ENCODE results near the gene SREBF2. TPM values are rescaled to one million over a fixed set of nuclear protein-coding genes. Genes with fewer than 3 reads are reported as not detected.

SREBF2 gene
- total and polyA plus RNA-seq, 2 of the 13 experiments (the other 11 are each of a cell fraction or from before 2014, with no cell fraction given) = 53.8 to 72.6 TPM

DNA sequence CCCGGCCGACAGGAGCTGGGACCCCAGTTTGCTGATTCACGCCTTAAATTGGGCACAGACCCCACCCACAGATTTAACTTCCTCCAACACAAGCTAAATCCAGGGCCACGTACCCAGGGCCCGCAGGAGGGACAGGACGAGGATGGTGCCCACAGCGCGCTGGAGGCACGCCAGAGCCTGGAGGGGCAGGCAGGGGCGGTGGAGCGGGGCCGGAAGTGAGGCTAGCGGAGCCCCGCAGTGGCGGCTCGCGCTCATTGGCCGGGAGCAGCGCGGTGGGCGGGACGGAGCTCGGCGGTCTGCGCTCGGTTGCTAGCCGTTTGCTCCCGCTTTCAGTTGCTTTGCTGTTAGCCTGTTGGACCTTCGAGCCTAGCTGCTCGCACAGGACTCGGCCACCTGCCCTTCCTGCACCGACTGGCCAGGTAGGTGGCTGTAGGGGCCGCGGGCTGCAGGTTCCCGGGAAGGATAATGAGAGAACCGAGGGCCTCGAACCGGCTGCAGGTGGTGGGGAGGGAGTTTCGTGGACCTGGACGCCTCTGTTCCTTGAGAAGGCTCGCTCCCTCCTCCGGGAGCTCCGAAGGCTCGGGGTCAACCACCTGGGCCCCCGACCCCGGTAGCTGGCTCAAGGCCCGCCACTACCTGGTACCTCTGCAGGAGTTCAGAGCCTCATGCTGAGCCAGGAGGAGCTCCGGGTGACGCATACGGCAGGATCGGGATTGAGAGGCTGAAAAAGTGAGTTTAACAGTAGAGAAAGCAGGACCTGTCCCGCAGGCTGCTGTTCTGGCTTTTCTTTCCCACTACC is 32.4 kb upstream of the SREBF2 start, which contains the start of gene CCDC134 (continued):
- TF ChIP-seq, protein P1, sequence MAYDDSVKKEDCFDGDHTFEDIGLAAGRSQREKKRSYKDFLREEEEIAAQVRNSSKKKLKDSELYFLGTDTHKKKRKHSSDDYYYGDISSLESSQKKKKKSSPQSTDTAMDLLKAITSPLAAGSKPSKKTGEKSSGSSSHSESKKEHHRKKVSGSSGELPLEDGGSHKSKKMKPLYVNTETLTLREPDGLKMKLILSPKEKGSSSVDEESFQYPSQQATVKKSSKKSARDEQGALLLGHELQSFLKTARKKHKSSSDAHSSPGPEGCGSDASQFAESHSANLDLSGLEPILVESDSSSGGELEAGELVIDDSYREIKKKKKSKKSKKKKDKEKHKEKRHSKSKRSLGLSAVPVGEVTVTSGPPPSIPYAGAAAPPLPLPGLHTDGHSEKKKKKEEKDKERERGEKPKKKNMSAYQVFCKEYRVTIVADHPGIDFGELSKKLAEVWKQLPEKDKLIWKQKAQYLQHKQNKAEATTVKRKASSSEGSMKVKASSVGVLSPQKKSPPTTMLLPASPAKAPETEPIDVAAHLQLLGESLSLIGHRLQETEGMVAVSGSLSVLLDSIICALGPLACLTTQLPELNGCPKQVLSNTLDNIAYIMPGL (CRISPR knock-in tag; IDR thresholded peaks at IDR 0.05; ENCODE audit: borderline replicate concordance in 1 of 2, low read depth in 1 of 2) = peak; percentile 63 to 68; a peak in 3 of 4 replicates
- TF ChIP-seq, protein P2, sequence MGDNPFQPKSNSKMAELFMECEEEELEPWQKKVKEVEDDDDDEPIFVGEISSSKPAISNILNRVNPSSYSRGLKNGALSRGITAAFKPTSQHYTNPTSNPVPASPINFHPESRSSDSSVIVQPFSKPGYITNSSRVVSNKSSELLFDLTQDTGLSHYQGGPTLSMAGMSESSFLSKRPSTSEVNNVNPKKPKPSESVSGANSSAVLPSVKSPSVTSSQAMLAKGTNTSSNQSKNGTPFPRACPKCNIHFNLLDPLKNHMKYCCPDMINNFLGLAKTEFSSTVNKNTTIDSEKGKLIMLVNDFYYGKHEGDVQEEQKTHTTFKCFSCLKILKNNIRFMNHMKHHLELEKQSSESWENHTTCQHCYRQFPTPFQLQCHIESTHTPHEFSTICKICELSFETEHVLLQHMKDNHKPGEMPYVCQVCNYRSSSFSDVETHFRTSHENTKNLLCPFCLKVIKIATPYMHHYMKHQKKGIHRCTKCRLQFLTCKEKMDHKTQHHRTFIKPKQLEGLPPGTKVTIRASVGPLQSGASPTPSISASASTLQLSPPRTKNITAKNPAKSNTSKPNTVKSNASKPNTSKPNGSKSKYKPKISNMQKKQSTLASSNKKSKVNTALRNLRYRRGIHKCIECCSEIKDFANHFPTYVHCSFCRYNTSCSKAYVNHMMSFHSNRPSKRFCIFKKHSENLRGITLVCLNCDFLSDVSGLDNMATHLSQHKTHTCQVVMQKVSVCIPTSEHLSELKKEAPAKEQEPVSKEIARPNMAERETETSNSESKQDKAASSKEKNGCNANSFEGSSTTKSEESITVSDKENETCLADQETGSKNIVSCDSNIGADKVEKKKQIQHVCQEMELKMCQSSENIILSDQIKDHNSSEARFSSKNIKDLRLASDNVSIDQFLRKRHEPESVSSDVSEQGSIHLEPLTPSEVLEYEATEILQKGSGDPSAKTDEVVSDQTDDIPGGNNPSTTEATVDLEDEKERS (CRISPR knock-in tag; IDR thresholded peaks at IDR 0.05) = no peak
- TF ChIP-seq ZNF225 (CRISPR knock-in tag; IDR thresholded peaks at IDR 0.05) (peak; percentile 45; the same call in 1 of the 2 replicates), ZNF296 (CRISPR knock-in tag; conservative IDR thresholded peaks at IDR 0.05) (no peak), SP5 (CRISPR knock-in tag; IDR thresholded peaks at IDR 0.05; ENCODE audit: borderline replicate concordance, low read depth) (peak; percentile 16; the same call in 1 of the 2 replicates), SRSF4 (IDR thresholded peaks at IDR 0.05; ENCODE audit: low read depth, low read length, poor library complexity, severe bottlenecking) (no peak), CENPX (CRISPR knock-in tag; IDR thresholded peaks at IDR 0.05) (no peak), HHEX (CRISPR knock-in tag; IDR thresholded peaks at IDR 0.05) (no peak), BRD4 (CRISPR knock-in tag; IDR thresholded peaks at IDR 0.05) (peak; percentile 64), RNF2 (conservative IDR thresholded peaks at IDR 0.05; ENCODE audit: low read depth) (peak; percentile 67; the same call in 1 of the 2 replicates), JARID2 (CRISPR knock-in tag; IDR thresholded peaks at IDR 0.05; ENCODE audit: insufficient replicate concordance) (no peak), ZNF773 (CRISPR knock-in tag; IDR thresholded peaks at IDR 0.05; ENCODE audit: borderline replicate concordance) (0 out of 2 replicates have a peak, but pooled peaks have one; percentile 73)
- TF ChIP-seq, protein P3, sequence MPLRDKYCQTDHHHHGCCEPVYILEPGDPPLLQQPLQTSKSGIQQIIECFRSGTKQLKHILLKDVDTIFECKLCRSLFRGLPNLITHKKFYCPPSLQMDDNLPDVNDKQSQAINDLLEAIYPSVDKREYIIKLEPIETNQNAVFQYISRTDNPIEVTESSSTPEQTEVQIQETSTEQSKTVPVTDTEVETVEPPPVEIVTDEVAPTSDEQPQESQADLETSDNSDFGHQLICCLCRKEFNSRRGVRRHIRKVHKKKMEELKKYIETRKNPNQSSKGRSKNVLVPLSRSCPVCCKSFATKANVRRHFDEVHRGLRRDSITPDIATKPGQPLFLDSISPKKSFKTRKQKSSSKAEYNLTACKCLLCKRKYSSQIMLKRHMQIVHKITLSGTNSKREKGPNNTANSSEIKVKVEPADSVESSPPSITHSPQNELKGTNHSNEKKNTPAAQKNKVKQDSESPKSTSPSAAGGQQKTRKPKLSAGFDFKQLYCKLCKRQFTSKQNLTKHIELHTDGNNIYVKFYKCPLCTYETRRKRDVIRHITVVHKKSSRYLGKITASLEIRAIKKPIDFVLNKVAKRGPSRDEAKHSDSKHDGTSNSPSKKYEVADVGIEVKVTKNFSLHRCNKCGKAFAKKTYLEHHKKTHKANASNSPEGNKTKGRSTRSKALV (CRISPR knock-in tag; IDR thresholded peaks at IDR 0.05) = peak; percentile 80; the same call in 1 of the 2 replicates
- TF ChIP-seq, protein P4, sequence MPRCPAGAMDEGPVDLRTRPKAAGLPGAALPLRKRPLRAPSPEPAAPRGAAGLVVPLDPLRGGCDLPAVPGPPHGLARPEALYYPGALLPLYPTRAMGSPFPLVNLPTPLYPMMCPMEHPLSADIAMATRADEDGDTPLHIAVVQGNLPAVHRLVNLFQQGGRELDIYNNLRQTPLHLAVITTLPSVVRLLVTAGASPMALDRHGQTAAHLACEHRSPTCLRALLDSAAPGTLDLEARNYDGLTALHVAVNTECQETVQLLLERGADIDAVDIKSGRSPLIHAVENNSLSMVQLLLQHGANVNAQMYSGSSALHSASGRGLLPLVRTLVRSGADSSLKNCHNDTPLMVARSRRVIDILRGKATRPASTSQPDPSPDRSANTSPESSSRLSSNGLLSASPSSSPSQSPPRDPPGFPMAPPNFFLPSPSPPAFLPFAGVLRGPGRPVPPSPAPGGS (CRISPR knock-in tag; IDR thresholded peaks at IDR 0.05) = no peak; the same call in 1 of the 2 replicates
- TF ChIP-seq, protein P5, sequence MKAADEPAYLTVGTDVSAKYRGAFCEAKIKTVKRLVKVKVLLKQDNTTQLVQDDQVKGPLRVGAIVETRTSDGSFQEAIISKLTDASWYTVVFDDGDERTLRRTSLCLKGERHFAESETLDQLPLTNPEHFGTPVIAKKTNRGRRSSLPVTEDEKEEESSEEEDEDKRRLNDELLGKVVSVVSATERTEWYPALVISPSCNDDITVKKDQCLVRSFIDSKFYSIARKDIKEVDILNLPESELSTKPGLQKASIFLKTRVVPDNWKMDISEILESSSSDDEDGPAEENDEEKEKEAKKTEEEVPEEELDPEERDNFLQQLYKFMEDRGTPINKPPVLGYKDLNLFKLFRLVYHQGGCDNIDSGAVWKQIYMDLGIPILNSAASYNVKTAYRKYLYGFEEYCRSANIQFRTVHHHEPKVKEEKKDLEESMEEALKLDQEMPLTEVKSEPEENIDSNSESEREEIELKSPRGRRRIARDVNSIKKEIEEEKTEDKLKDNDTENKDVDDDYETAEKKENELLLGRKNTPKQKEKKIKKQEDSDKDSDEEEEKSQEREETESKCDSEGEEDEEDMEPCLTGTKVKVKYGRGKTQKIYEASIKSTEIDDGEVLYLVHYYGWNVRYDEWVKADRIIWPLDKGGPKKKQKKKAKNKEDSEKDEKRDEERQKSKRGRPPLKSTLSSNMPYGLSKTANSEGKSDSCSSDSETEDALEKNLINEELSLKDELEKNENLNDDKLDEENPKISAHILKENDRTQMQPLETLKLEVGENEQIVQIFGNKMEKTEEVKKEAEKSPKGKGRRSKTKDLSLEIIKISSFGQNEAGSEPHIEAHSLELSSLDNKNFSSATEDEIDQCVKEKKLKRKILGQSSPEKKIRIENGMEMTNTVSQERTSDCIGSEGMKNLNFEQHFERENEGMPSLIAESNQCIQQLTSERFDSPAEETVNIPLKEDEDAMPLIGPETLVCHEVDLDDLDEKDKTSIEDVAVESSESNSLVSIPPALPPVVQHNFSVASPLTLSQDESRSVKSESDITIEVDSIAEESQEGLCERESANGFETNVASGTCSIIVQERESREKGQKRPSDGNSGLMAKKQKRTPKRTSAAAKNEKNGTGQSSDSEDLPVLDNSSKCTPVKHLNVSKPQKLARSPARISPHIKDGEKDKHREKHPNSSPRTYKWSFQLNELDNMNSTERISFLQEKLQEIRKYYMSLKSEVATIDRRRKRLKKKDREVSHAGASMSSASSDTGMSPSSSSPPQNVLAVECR (CRISPR knock-in tag; IDR thresholded peaks at IDR 0.05; ENCODE audit: borderline replicate concordance) = peak; percentile 94

Measured in HepG2 (cell line).